ENCODE measurements around the gene ZFP36. TPM values are rescaled to one million over a fixed set of nuclear protein-coding genes. Genes with fewer than 3 reads are reported as not detected.
A peak's percentile ranks its signal among the peaks of the same experiment; 100 is the strongest.

The ZFP36 gene
- total RNA-seq, 2 donors from 2014 or later = 107 to 202 TPM

GRCh38 chr19:39411081-39411831, 4.6 kb downstream of the ZFP36 start:
- DNase-seq (ENCODE audit: low spot score) = peak; percentile 88
- H3K27me3 ChIP-seq = no peaks in the 10 kb centered on the region
- TF ChIP-seq, protein P1, sequence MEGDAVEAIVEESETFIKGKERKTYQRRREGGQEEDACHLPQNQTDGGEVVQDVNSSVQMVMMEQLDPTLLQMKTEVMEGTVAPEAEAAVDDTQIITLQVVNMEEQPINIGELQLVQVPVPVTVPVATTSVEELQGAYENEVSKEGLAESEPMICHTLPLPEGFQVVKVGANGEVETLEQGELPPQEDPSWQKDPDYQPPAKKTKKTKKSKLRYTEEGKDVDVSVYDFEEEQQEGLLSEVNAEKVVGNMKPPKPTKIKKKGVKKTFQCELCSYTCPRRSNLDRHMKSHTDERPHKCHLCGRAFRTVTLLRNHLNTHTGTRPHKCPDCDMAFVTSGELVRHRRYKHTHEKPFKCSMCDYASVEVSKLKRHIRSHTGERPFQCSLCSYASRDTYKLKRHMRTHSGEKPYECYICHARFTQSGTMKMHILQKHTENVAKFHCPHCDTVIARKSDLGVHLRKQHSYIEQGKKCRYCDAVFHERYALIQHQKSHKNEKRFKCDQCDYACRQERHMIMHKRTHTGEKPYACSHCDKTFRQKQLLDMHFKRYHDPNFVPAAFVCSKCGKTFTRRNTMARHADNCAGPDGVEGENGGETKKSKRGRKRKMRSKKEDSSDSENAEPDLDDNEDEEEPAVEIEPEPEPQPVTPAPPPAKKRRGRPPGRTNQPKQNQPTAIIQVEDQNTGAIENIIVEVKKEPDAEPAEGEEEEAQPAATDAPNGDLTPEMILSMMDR (IDR thresholded peaks at IDR 0.05) = no peak
- peak overlapping the region; percentile 99 to 100 for H3K27ac ChIP-seq
- H3K36me3 ChIP-seq = peaks cover 25% of the 10 kb centered on the region
- H3K4me3 ChIP-seq = peak overlapping the region; percentile 86 to 89
- H3K9me3 ChIP-seq = no peaks in the 10 kb centered on the region
- peaks cover 0 to 42% of the 10 kb centered on the region in 2 donors for H3K4me1 ChIP-seq

DNA sequence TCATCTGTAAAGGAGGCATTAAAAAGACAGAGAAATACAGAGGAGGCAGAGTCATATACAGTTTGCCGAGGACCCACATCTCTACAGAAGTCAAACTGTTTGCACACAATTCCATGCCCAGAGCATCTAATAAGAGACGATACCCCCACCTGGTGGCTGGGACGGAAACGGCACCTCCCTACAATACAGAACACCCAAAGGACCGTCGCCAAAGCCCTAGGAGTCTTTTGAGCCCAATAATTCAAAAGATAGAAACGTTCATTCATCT, 5.1 kb downstream of the ZFP36 start:
- Histone ChIP-seq H3K4me3 (peak overlapping the region in 1 of 2 donors; percentile 86), H3K36me3 (peaks cover 27% of the 10 kb centered on the region), H3K27me3 (no peaks in the 10 kb centered on the region), H3K27ac (peak overlapping the region; percentile 99 to 100), H3K9me3 (no peaks in the 10 kb centered on the region), H3K4me1 (peaks cover 0 to 42% of the 10 kb centered on the region in 2 donors)
- peak; percentile 97 for DNase-seq (ENCODE audit: low spot score)
- TF ChIP-seq, protein P1 (IDR thresholded peaks at IDR 0.05) = peak; percentile 93 to 95

DNA sequence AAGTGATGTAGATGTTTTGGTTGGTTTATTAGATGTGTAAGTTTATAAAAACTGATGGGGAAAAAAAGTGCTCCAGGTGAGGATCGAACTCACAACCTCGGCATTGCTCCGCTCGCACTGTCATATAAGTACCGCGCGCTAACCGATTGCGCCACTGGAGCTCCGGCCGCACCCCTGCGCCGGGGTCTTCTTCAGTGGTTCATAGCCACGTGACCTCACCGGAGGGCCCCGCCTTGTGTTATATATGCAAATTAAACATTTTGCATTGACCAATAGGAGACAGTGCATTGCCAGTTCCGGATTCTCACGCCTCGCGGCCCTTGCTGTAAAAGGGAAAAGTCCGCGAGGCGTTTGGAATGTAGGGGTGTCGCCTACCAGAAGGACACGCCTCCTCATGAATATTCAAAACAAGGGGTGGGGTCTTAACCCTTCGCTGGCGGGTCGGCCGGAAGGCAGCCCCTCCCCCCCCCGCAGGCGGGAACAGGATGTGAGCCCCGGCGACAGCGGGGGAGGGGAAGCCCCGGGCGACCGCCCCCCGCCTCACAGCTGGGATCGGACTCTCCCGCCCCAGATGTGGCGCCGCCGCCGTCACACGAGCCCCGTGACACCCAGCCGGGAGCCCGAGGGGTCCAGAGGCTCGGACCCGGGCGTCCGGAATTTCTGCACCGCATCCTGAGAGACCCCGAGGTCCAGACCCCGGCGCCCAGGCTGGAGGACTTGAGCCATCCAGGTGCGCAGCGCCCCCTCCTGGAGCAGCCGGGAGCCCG, 5.6 kb downstream of the ZFP36 start, which contains the start of gene PLEKHG2:
Gene PLEKHG2 (plus strand): TSS at position 570 of the 767 bp plus-strand sequence. CDS start 1,418 bp downstream, outside the sequence.
- H3K9me3 ChIP-seq = no peaks in the 10 kb centered on the region
- peak within 1 kb of the TSS; percentile 99 to 100 for H3K27ac ChIP-seq
- TF ChIP-seq, protein P1 (IDR thresholded peaks at IDR 0.05) = peak; percentile 84 to 90
- H3K36me3 ChIP-seq = peaks cover 28% of the 10 kb centered on the region
- peak within 1 kb of the TSS; percentile 86 to 91 for H3K4me3 ChIP-seq
- peaks cover 0 to 42% of the 10 kb centered on the region in 2 donors for H3K4me1 ChIP-seq
- no peaks in the 10 kb centered on the region for H3K27me3 ChIP-seq
- peak; percentile 100 for DNase-seq (ENCODE audit: low spot score)

DNA sequence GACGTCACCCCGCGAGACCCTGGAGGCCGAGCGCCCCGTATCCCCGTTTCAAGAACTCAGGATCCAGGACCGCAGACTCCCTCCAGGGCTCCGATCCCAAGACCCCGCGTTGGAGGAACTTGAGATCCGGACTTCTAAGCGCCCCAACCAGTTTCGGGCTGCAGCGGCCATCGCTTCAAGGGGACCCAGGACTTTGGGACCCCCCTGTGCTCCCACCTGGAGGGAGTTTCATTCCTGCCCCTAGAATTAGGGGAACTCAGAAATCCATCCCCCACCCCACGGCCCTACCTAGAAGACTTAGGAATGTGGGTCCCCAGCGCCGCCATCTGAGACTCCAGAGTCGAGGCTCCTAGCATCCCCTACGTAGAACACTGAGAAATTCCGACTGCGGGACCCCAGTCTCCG, 6.2 kb downstream of the ZFP36 start:
- TF ChIP-seq, protein P1 (IDR thresholded peaks at IDR 0.05) = peak; percentile 7 to 20
- H3K27me3 ChIP-seq = no peaks in the 10 kb centered on the region
- H3K4me3 ChIP-seq = peak overlapping the region; percentile 86 to 91
- H3K9me3 ChIP-seq = no peaks in the 10 kb centered on the region
- DNase-seq (ENCODE audit: low spot score) = no peak
- peaks cover 28% of the 10 kb centered on the region for H3K36me3 ChIP-seq
- peak overlapping the region; percentile 99 to 100 for H3K27ac ChIP-seq
- H3K4me1 ChIP-seq = peaks cover 0 to 42% of the 10 kb centered on the region in 2 donors

DNA sequence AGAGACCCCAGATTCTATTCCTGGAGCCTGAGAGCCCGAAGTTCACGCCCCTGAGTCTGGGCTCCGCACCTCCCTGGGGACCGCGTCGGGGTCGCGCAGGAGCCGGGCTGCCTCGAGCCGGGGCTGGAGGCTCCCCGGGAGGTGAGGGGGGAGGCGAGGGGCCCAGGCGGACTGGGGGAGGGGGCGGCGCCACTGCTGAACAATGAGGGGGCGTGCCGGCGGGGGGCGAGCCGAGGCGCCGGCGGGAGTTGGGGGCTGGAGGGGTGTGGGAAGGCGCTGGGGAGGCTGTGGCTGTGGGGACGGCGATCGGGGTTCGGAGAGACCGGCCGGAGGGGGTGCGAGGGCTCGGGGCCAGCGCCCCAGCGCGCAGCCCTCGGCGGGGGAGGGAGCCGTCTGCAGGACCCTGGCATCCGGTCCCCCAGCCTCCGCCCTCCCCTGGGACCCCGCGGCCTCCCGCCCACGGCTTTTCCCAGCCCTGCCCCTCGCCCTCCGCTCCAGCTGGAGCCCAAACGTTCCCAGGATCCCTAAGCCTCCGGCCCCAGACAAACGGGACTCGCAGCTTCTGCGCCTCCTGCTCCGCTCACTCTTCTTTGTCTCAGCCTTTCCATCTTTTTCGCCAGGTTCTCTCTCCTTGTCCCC, 6.7 kb downstream of the ZFP36 start:
- no peak for DNase-seq (ENCODE audit: low spot score)

More for the DNA sequence above, 6.7 kb downstream of the ZFP36 start:
- peaks cover 0 to 42% of the 10 kb centered on the region in 2 donors for H3K4me1 ChIP-seq
- H3K27me3 ChIP-seq = no peaks in the 10 kb centered on the region
- H3K4me3 ChIP-seq = peak overlapping the region; percentile 86 to 91
- TF ChIP-seq, protein P1 (IDR thresholded peaks at IDR 0.05) = no peak
- no peaks in the 10 kb centered on the region for H3K9me3 ChIP-seq
- H3K36me3 ChIP-seq = peaks cover 28% of the 10 kb centered on the region
- H3K27ac ChIP-seq = peak overlapping the region; percentile 99 to 100

Measured in right atrium auricular region (tissue), 2 donors.